Stomach (tissue), 9 donors: Measurements from ENCODE around the gene ASCC3. TPM values are rescaled to one million over a fixed set of nuclear protein-coding genes. Genes with fewer than 3 reads are reported as not detected.

Experiments
- DNase-seq, 2 donors: peaks; one replicate each; pipeline versions ENCODE4 v3.0.0 to v3.0.0-alpha.2; 2013 to 2019
- H3K27ac ChIP-seq, 5 donors: fragments of 200-600 bp in 4 of 5; sonication (generic) in 4 of 5; one replicate each; pipeline ENCODE4 v1.5.1; 2013 to 2019; ENCODE audit warnings: mild to moderate bottlenecking in 1 of 5, moderate library complexity in 1 of 5
- H3K27me3 ChIP-seq, 3 donors: fragments of 200-600 bp; sonication (generic); one replicate each; pipeline ENCODE4 v1.5.1; 2017 to 2019; ENCODE audit warnings: mixed run types in 1 of 3
- H3K36me3 ChIP-seq, 4 donors: fragments of 200-600 bp; sonication (generic); 1 replicate in 3 of 4; 2 replicates in 1 of 4; pipeline ENCODE4 v1.5.1; 2016 to 2019
- H3K4me1 ChIP-seq, 4 donors: fragments of 200-600 bp; sonication (generic); one replicate each; pipeline ENCODE4 v1.5.1; 2016 to 2019
- H3K4me3 ChIP-seq, 4 donors: fragments of 200-600 bp; sonication (generic) in 3 of 4; one replicate each; pipeline ENCODE4 v1.5.1; 2016 to 2019; ENCODE audit warnings: mild to moderate bottlenecking in 1 of 4
- H3K9me3 ChIP-seq, 4 donors: fragments of 200-600 bp; sonication (generic); one replicate each; pipeline ENCODE4 v1.5.1; 2016 to 2019
- EP300 ChIP-seq: sonication (generic); formaldehyde crosslinking; IDR thresholded peaks from one replicate; pipeline ENCODE4 v1.6.1; 2017; ENCODE audit warnings: antibody characterized with exemption
- POLR2A ChIP-seq, 4 donors: fragments of 450-650 bp; IDR thresholded peaks; one replicate each; pipeline ENCODE4 v1.6.1; 2016; ENCODE audit warnings: antibody characterized with exemption in 4 of 4, control low read depth in 2 of 4, mild to moderate bottlenecking in 1 of 4, moderate library complexity in 1 of 4
- POLR2AphosphoS5 ChIP-seq, 3 donors: sonication (generic); formaldehyde crosslinking; IDR thresholded peaks; one replicate each; pipeline ENCODE4 v1.6.1; 2016; ENCODE audit warnings: antibody characterized with exemption in 3 of 3
- WGBS, 5 donors: extraction: QIAGEN DNeasy Blood & Tissue Kit in 3 of 5; methylation state at CpG; one replicate each; pipeline versions ENCODE4 v1.1.5 to v1.1.7; 2013 to 2018; 5-methylcytosine and 5-hydroxymethylcytosine counted together
- intact Hi-C: fragments of 100-400 bp; cut with DNase I; formaldehyde crosslinking; loops from one replicate; pipeline ENCODE4 v1.15.1; 2023; ENCODE audit warnings: low total_unique reads
- polyA plus RNA-seq, 3 donors: library from polyadenylated mRNA; stranded (reverse); fragments of 200-250 nt; gene quantifications; one replicate each; pipeline ENCODE4 v1.2.3, GENCODE V29; 2013
- total RNA-seq, 5 donors: library from RNA; depleted of rRNA; stranded (reverse); fragments of >200 nt; gene quantifications; one replicate each; pipeline versions ENCODE4 v1.1.0 to v1.2.3, GENCODE V29; 2014 to 2016
- TF ChIP-seq, protein P1 (sequence below), 7 experiments: fragments of 450-650 bp in 4 of 7; fragments of 200-600 bp in 3 of 7; sonication (generic) in 3 of 7; IDR thresholded peaks; one replicate each; pipeline ENCODE4 v1.5.1; 2016 to 2019; ENCODE audit warnings: antibody characterized with exemption in 7 of 7, control low read depth in 2 of 7, mild to moderate bottlenecking in 1 of 7
- donor health status: healthy with polysubstance abuse.
- donor health status: Bipolar disorder and iron deficiency.
- donor health status: healthy.

Gene ASCC3
- total and polyA plus RNA-seq, 8 donors, result 6.3 to 49.2 (median 19.1) TPM

DNA sequence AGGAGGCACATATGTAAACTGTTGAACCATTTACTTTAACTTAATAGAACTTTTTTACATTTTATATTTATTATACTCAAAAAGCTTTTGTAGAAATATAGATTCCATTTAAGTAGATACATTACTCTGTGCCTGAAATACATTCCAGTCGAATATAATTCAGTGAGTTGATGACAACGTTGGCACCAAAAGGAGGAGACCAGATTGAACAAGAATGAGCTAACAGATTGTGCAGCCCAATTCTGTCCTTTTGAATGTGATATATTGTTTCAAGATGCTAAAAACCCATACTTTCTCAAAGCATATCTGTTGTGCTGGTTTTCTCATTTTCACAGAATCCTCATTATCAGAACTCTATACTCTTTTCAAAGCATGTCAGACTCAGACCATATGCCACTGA lies 269.0 kb downstream of the ASCC3 start:
- Histone ChIP-seq H3K27me3 (no peaks in the 10 kb centered on the region), H3K27ac (no peak overlapping the region), H3K4me1 (no peaks in the 10 kb centered on the region), H3K9me3 (no peaks in the 10 kb centered on the region), H3K36me3 (peaks cover 0 to 6% (median 3%) of the 10 kb centered on the region in 4 donors), H3K4me3 (no peak overlapping the region)
- TF ChIP-seq EP300 (no peak), POLR2A (IDR thresholded peaks at IDR 0.05) (no peak), POLR2AphosphoS5 (IDR thresholded peaks at IDR 0.05) (no peak)
- TF ChIP-seq, protein P1, sequence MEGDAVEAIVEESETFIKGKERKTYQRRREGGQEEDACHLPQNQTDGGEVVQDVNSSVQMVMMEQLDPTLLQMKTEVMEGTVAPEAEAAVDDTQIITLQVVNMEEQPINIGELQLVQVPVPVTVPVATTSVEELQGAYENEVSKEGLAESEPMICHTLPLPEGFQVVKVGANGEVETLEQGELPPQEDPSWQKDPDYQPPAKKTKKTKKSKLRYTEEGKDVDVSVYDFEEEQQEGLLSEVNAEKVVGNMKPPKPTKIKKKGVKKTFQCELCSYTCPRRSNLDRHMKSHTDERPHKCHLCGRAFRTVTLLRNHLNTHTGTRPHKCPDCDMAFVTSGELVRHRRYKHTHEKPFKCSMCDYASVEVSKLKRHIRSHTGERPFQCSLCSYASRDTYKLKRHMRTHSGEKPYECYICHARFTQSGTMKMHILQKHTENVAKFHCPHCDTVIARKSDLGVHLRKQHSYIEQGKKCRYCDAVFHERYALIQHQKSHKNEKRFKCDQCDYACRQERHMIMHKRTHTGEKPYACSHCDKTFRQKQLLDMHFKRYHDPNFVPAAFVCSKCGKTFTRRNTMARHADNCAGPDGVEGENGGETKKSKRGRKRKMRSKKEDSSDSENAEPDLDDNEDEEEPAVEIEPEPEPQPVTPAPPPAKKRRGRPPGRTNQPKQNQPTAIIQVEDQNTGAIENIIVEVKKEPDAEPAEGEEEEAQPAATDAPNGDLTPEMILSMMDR (IDR thresholded peaks at IDR 0.05), result no peak
- WGBS, 5 donors, result 80 to 92% (median 88%) methylated on average over 2 of the region's 2 CpGs
- intact Hi-C loops, result no loop called here
- peak in 1 of 2 donors; percentile 9 for DNase-seq

DNA sequence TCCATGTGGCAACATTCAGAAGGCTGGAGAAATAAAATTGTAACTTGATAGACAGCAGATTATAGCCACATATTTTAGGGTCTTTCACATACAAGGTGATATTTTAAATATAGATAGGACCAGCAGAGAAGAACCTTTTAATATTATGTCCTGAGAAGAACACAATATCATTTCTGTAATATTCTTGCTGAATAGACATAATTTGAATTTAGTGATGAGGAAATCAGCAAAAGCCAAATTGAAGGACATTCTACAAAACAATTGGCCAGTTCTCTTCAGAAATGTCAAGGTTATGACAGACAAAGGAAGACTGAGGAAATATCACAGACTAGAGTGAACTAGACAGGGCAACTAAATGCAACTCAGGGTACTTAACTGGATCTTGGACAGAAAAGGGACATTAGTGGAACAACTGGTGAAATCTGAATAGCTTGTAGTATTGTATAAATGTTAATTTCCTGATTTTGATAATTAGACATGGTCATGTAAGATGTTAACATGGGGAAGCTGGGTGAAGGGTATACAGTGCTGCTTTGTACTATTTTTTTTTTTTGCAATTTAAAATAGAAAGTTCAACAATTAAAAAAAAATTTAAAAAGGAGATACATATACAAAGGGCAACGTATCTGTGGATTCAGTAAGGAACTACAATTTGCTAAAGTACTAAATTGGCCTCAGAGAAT lies 281.9 kb downstream of the ASCC3 start:
- Histone ChIP-seq H3K4me1 (no peaks in the 10 kb centered on the region), H3K27ac (no peak overlapping the region), H3K9me3 (no peaks in the 10 kb centered on the region), H3K27me3 (no peaks in the 10 kb centered on the region), H3K36me3 (peaks cover 0 to 46% (median 30%) of the 10 kb centered on the region in 4 donors), H3K4me3 (no peak overlapping the region)
- intact Hi-C loops, result no loop called here
- no peak for DNase-seq
- 95 to 100% (median 98%) methylated on average over 1 of the region's 1 CpG for WGBS, 5 donors
- TF ChIP-seq, protein P1 (IDR thresholded peaks at IDR 0.05), result no peak
- TF ChIP-seq EP300, result no peak
- no peak for TF ChIP-seq POLR2AphosphoS5 (IDR thresholded peaks at IDR 0.05)
- no peak for TF ChIP-seq POLR2A (IDR thresholded peaks at IDR 0.05)

DNA sequence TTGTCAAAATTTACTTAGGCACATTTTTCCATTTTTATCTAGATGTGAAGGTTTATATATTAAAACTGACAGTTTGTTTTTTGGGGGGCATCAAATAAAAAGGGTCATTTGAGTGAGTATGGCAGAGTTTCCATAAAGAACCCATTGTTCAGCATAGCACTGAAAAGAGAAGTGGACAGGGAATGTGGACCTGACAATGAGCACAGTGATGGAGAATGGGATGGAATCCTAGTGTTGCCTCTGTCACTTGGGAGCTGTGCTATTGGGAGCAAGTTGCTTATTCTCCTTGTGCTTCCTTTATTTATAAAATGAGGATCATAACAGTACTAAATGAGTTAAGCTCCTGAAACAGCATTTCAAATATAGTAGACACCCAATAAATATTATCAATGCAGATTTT lies 285.7 kb downstream of the ASCC3 start:
- Histone ChIP-seq H3K9me3 (no peaks in the 10 kb centered on the region), H3K4me3 (no peak overlapping the region), H3K36me3 (peaks cover 0 to 28% (median 18%) of the 10 kb centered on the region in 4 donors), H3K27me3 (no peaks in the 10 kb centered on the region), H3K27ac (no peak overlapping the region), H3K4me1 (no peaks in the 10 kb centered on the region)
- TF ChIP-seq, protein P1 (IDR thresholded peaks at IDR 0.05), result no peak
- TF ChIP-seq EP300 (no peak), POLR2AphosphoS5 (IDR thresholded peaks at IDR 0.05) (no peak), POLR2A (IDR thresholded peaks at IDR 0.05) (no peak)
- intact Hi-C loops, result no loop called here
- no peak for DNase-seq

DNA sequence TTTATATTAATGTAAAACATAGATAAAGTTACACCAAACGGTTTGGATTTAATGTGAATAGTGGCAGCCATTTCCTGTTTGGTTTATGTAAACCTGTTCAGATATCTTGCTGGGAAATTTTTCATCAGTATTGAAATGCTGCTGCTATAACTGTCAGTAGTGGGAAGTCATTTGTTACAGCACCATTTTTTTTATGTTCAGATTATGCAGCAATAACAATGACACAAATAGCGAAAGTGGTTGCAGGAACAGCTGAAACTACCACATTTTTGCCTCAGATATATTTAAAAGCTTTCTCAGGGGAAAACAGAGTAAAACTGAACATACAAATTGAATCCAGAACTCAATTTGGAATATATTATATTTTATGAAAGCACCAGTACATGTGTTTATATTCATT lies 287.6 kb downstream of the ASCC3 start:
- H3K27me3 ChIP-seq, result no peaks in the 10 kb centered on the region
- 52 to 72% (median 58%) methylated on average over 2 of the region's 2 CpGs for WGBS, 5 donors
- DNase-seq, result peak in 1 of 2 donors; percentile 5
- no peak overlapping the region for H3K4me3 ChIP-seq
- H3K36me3 ChIP-seq, result peaks cover 0 to 36% (median 24%) of the 10 kb centered on the region in 4 donors
- H3K4me1 ChIP-seq, result no peaks in the 10 kb centered on the region
- TF ChIP-seq, protein P1 (IDR thresholded peaks at IDR 0.05), result no peak
- TF ChIP-seq POLR2A (IDR thresholded peaks at IDR 0.05) (no peak), EP300 (no peak), POLR2AphosphoS5 (IDR thresholded peaks at IDR 0.05) (no peak)
- H3K27ac ChIP-seq, result no peak overlapping the region
- intact Hi-C loops, result no loop called here
- H3K9me3 ChIP-seq, result no peaks in the 10 kb centered on the region
